ENCODE data around the gene CHST3.

- TF ChIP-seq CTCF (IDR thresholded peaks at IDR 0.05 in 2 of 3, conservative IDR thresholded peaks at IDR 0.05 in 1 of 3; ENCODE audit: control insufficient read depth in 2 of 3, extremely low read depth in 1 of 3, insufficient read depth in 1 of 3, low read depth in 3 of 3, low read length in 3 of 3) (no peak), EP300 (IDR thresholded peaks at IDR 0.05; ENCODE audit: borderline replicate concordance in 1 of 2, control insufficient read depth in 1 of 2, low read depth in 2 of 2, low read length in 2 of 2) (no peak)
Measured at GRCh38 chr10:72013202-72013945, 49.2 kb downstream of the CHST3 start.

Measured in GM12878 (cell line).